Mammary epithelial cell (primary cell): ENCODE data around the gene BGN.

ENCODE experiments used
- CTCF ChIP-seq, 2 donors: IDR thresholded peaks in 1 of 2; conservative IDR thresholded peaks in 1 of 2; 2 replicates each; pipeline ENCODE4 v1.5.1; 2011 to 2012; ENCODE audit warnings: inconsistent platforms in 2 of 2, low read length in 2 of 2, mild to moderate bottlenecking in 2 of 2, control low read depth in 1 of 2, low read depth in 1 of 2; ENCODE audit not compliant: insufficient read depth in 1 of 2; ENCODE audit errors: extremely low read depth in 1 of 2
- EZH2 ChIP-seq: IDR thresholded peaks from 2 replicates; pipeline ENCODE4 v1.6.1; 2012; ENCODE audit warnings: low read length, inconsistent platforms, borderline replicate concordance

- TF ChIP-seq CTCF (conservative IDR thresholded peaks at IDR 0.05 in 1 of 2, IDR thresholded peaks at IDR 0.05 in 1 of 2; ENCODE audit: extremely low read depth in 1 of 2, insufficient read depth in 1 of 2, low read depth in 1 of 2, low read length in 2 of 2): no peak
- TF ChIP-seq EZH2: no peak
Observed at GRCh38 chrX:153477364-153477857, 17.4 kb upstream of the BGN start.
